SK-N-SH (cell line): ENCODE results near the gene SPRN. TPM values are rescaled to one million over a fixed set of nuclear protein-coding genes. Genes with fewer than 3 reads are reported as not detected.

ENCODE experiments used
- CTCF ChIA-PET: fragments of 300-600, 350-600 bp; formaldehyde crosslinking; extraction: SDS; loops from one replicate; lab custom pipeline; 2021; lab: Yijun Ruan, JAX
- POLR2A ChIA-PET: fragments of 350-600 bp; sonication (Branson Sonifier 250); formaldehyde crosslinking; extraction: SDS; loops from one replicate; lab custom pipeline; 2020; ENCODE audit warnings: antibody characterized with exemption, inconsistent platforms; lab: Yijun Ruan, JAX
- DNase-seq: peaks from one replicate; pipeline ENCODE4 v3.0.0; 2012
- H2AFZ ChIP-seq: fragments of 200-600 bp; sonication (generic); 2 replicates; pipeline ENCODE4 v1.8.1; 2016; ENCODE audit warnings: antibody characterized with exemption, mild to moderate bottlenecking, low read depth
- H3F3A ChIP-seq: fragments of 200-600 bp; sonication (generic); replicated peaks from 2 replicates; pipeline ENCODE3; 2016; ENCODE audit warnings: antibody characterized with exemption, mild to moderate bottlenecking; ENCODE audit not compliant: insufficient read depth
- H3K27ac ChIP-seq, 2 experiments: fragments of 200-500 bp in 1 of 2; fragments of 200-600 bp in 1 of 2; sonication (Bioruptor generic) in 1 of 2; sonication (generic), shearing (Covaris generic) in 1 of 2; 2 replicates each; pipeline versions ENCODE4 v1.5.1 to v1.6.1; 2014 to 2016; ENCODE audit warnings: low read depth in 2 of 2, inconsistent platforms in 1 of 2, low read length in 1 of 2, mild to moderate bottlenecking in 1 of 2, mixed read lengths in 1 of 2
- H3K27me3 ChIP-seq: fragments of 200-600 bp; sonication (generic), shearing (Covaris generic); 2 replicates; pipeline ENCODE4 v1.6.1; 2016; ENCODE audit warnings: mixed run types; ENCODE audit not compliant: insufficient read depth
- H3K36me3 ChIP-seq, 2 experiments: fragments of 200-500 bp in 1 of 2; fragments of 200-600 bp in 1 of 2; sonication (Bioruptor generic) in 1 of 2; sonication (generic) in 1 of 2; replicated peaks in 1 of 2; 2 replicates each; pipeline versions ENCODE3 to v1.5.1; 2014 to 2016; ENCODE audit warnings: low read length in 1 of 2, mild to moderate bottlenecking in 1 of 2; ENCODE audit not compliant: insufficient read depth in 2 of 2, control insufficient read depth in 1 of 2
- H3K4me1 ChIP-seq, 2 experiments: fragments of 200-500 bp in 1 of 2; fragments of 200-600 bp in 1 of 2; sonication (Bioruptor generic) in 1 of 2; sonication (generic), shearing (Covaris generic) in 1 of 2; 2 replicates each; pipeline versions ENCODE4 v1.5.1 to v1.6.1; 2014 to 2016; ENCODE audit warnings: low read depth in 1 of 2, low read length in 1 of 2, mixed run types in 1 of 2; ENCODE audit not compliant: insufficient read depth in 2 of 2, control insufficient read depth in 1 of 2
- H3K4me2 ChIP-seq: fragments of 200-600 bp; sonication (generic), shearing (Covaris generic); 2 replicates; pipeline ENCODE4 v1.6.1; 2017; ENCODE audit warnings: mixed run types
- H3K4me3 ChIP-seq, 2 experiments: fragments of 200-500 bp in 1 of 2; fragments of 200-600 bp in 1 of 2; sonication (Bioruptor generic) in 1 of 2; sonication (generic), shearing (Covaris generic) in 1 of 2; 2 replicates each; pipeline versions ENCODE4 v1.5.1 to v1.8.1; 2014 to 2016; ENCODE audit warnings: low read depth in 2 of 2, inconsistent platforms in 1 of 2, low read length in 1 of 2, mild to moderate bottlenecking in 1 of 2, mixed read lengths in 1 of 2, moderate library complexity in 1 of 2
- H3K79me2 ChIP-seq: fragments of 200-600 bp; sonication (generic); 2 replicates; pipeline ENCODE4 v1.8.1; 2017; ENCODE audit warnings: mild to moderate bottlenecking; ENCODE audit not compliant: insufficient read depth
- H3K9ac ChIP-seq: fragments of 200-600 bp; sonication (generic); 2 replicates; pipeline ENCODE4 v1.6.1; 2017; ENCODE audit warnings: mixed run types
- H3K9me2 ChIP-seq: fragments of 200-600 bp; sonication (generic); 2 replicates; pipeline ENCODE4 v1.6.1; 2017; ENCODE audit warnings: mixed run types
- H3K9me3 ChIP-seq: fragments of 200-600 bp; sonication (generic); 2 replicates; pipeline ENCODE4 v1.6.1; 2017; ENCODE audit warnings: mixed run types, mild to moderate bottlenecking, moderate library complexity
- H4K20me1 ChIP-seq: fragments of 200-600 bp; sonication (generic); 2 replicates; pipeline ENCODE4 v1.6.1; 2017; ENCODE audit warnings: mild to moderate bottlenecking, mixed run types; ENCODE audit not compliant: insufficient read depth
- CTCF ChIP-seq: fragments of 200-600 bp; sonication (generic); IDR thresholded peaks from 2 replicates; pipeline ENCODE4 v1.6.1; 2017; ENCODE audit warnings: antibody characterized with exemption, mild to moderate bottlenecking, moderate library complexity
- ELF1 ChIP-seq: IDR thresholded peaks from 2 replicates; pipeline ENCODE4 v1.4.0; 2012
- GABPA ChIP-seq: IDR thresholded peaks from 2 replicates; pipeline ENCODE4 v1.4.0; 2012; ENCODE audit warnings: low read depth, mild to moderate bottlenecking
- JUND ChIP-seq: IDR thresholded peaks from 2 replicates; pipeline ENCODE4 v1.4.0; 2012
- NRF1 ChIP-seq: IDR thresholded peaks from 2 replicates; pipeline ENCODE4 v1.6.1; 2012; ENCODE audit warnings: low read depth, mild to moderate bottlenecking, low read length
- POLR2AphosphoS5 ChIP-seq: IDR thresholded peaks from 2 replicates; pipeline ENCODE4 v1.6.1; 2012; ENCODE audit warnings: low read depth, low read length
- RAD21 ChIP-seq: IDR thresholded peaks from 2 replicates; pipeline ENCODE4 v1.6.1; 2012; ENCODE audit warnings: mild to moderate bottlenecking, low read length
- RCOR1 ChIP-seq: fragments of 150-350 bp; IDR thresholded peaks from 2 replicates; pipeline ENCODE4 v1.6.1; 2017; ENCODE audit warnings: antibody characterized with exemption, low read length
- RFX5 ChIP-seq: IDR thresholded peaks from 2 replicates; pipeline ENCODE4 v1.6.1; 2012; ENCODE audit warnings: mild to moderate bottlenecking, improper control_type of control experiment, low read length
- RXRA ChIP-seq: IDR thresholded peaks from 2 replicates; pipeline ENCODE4 v1.4.0; 2012; ENCODE audit warnings: low read depth, mild to moderate bottlenecking, borderline replicate concordance
- TCF12 ChIP-seq: IDR thresholded peaks from 2 replicates; pipeline ENCODE4 v1.4.0; 2012
- TEAD4 ChIP-seq: IDR thresholded peaks from 2 replicates; pipeline ENCODE4 v1.4.0; 2012; ENCODE audit warnings: mild to moderate bottlenecking, borderline replicate concordance; ENCODE audit not compliant: insufficient read depth
- YY1 ChIP-seq: IDR thresholded peaks from 2 replicates; pipeline ENCODE4 v1.4.0; 2012; ENCODE audit warnings: low read depth, mild to moderate bottlenecking
- WGBS: methylation state at CpG from one replicate; pipeline ENCODE4 v1.1.6; 2017; ENCODE audit warnings: low lambda C conversion rate; 5-methylcytosine and 5-hydroxymethylcytosine counted together
- polyA plus RNA-seq, 3 experiments: library from polyadenylated mRNA; depleted of rRNA; stranded (reverse); fragments of >200 nt; gene quantifications; 2 replicates each; pipeline ENCODE4 v1.2.3, GENCODE V29; 2012

The SPRN gene
- polyA plus RNA-seq, 1 of the 3 experiments (the other 2 are of a cell fraction): 1.2 TPM

- no peak overlapping the region for H3K4me2 ChIP-seq
- H3K9me2 ChIP-seq: no peaks in the 10 kb centered on the region
- TF ChIP-seq ELF1 (no peak), RCOR1 (no peak), TEAD4 (no peak)
- TF ChIP-seq, all 33 proteins: peak for 0
- Histone ChIP-seq H2AFZ (no peak overlapping the region), H3K27ac (no peak overlapping the region), H3K4me1 (no peaks in the 10 kb centered on the region; a peak in 1 of 4 replicates), H3K36me3 (no peaks in the 10 kb centered on the region), H3F3A (no peaks in the 10 kb centered on the region), H3K27me3 (no peaks in the 10 kb centered on the region), H3K9ac (no peak overlapping the region), H3K79me2 (no peaks in the 10 kb centered on the region), H4K20me1 (no peaks in the 10 kb centered on the region), H3K9me3 (no peaks in the 10 kb centered on the region), H3K4me3 (no peak overlapping the region)
- DNase-seq: no peak
- 75% methylated on average over 12 of the region's 18 CpGs for WGBS
- CTCF ChIA-PET: no interaction called here
- POLR2A ChIA-PET: no interaction called here
Measured at GRCh38 chr10:133440633-133441285, 16.3 kb upstream of the SPRN start.

- Histone ChIP-seq H3K4me3 (no peak overlapping the region), H4K20me1 (no peaks in the 10 kb centered on the region), H3K4me2 (no peak overlapping the region), H3K9ac (no peak overlapping the region), H3K4me1 (no peaks in the 10 kb centered on the region; a peak in 1 of 4 replicates), H3K9me3 (no peaks in the 10 kb centered on the region), H3K27ac (no peak overlapping the region), H3K79me2 (no peaks in the 10 kb centered on the region), H2AFZ (no peak overlapping the region), H3K27me3 (no peaks in the 10 kb centered on the region), H3F3A (no peaks in the 10 kb centered on the region), H3K36me3 (no peaks in the 10 kb centered on the region), H3K9me2 (no peaks in the 10 kb centered on the region)
- CTCF ChIA-PET: interaction anchor here (1.1 to 1.3 kb wide), 4 partner anchors 13 to 177 kb away, joined by 3 to 4 read pairs (median 4); no protein-coding TSS in a partner anchor
- TF ChIP-seq GABPA: no peak
- no peak for TF ChIP-seq RXRA
- no peak for TF ChIP-seq JUND
- no peak for TF ChIP-seq CTCF
- no peak for TF ChIP-seq NRF1
- TF ChIP-seq YY1: no peak
- no peak for TF ChIP-seq TCF12
- TF ChIP-seq POLR2AphosphoS5: no peak
- TF ChIP-seq TEAD4: no peak
- TF ChIP-seq RFX5: no peak
- TF ChIP-seq RAD21: no peak
- peak; percentile 28 for DNase-seq
- WGBS: 63% methylated on average over 14 of the region's 25 CpGs
- POLR2A ChIA-PET: no interaction called here
Measured at GRCh38 chr10:133439517-133440461, 15.4 kb upstream of the SPRN start.
